LNCaP clone FGC (cell line): ENCODE results near the gene PYHIN1.

Experiments
- DNase-seq: peaks from one replicate; pipeline ENCODE4 v3.0.0-alpha.2; 2011; ENCODE audit warnings: low read depth
- H3K4me3 ChIP-seq: 2 replicates; pipeline ENCODE4 v1.5.1; 2011; ENCODE audit warnings: mild to moderate bottlenecking, low read depth, low read length, control low read depth
- TF ChIP-seq, protein P1 (sequence below): IDR thresholded peaks from 2 replicates; pipeline ENCODE4 v1.5.1; 2012; ENCODE audit warnings: mild to moderate bottlenecking; ENCODE audit not compliant: control insufficient read depth, insufficient read depth; ENCODE audit errors: extremely low read depth

PYHIN1 gene

GRCh38 chr1:158931055-158931737 lies at the start of gene PYHIN1:
Gene PYHIN1, plus strand, starts transcription at chr1:158931552. Its CDS starts 5,359 bp downstream, at chr1:158936911.
- H3K4me3 ChIP-seq: no peak within 1 kb of the TSS
- TF ChIP-seq, protein P1, sequence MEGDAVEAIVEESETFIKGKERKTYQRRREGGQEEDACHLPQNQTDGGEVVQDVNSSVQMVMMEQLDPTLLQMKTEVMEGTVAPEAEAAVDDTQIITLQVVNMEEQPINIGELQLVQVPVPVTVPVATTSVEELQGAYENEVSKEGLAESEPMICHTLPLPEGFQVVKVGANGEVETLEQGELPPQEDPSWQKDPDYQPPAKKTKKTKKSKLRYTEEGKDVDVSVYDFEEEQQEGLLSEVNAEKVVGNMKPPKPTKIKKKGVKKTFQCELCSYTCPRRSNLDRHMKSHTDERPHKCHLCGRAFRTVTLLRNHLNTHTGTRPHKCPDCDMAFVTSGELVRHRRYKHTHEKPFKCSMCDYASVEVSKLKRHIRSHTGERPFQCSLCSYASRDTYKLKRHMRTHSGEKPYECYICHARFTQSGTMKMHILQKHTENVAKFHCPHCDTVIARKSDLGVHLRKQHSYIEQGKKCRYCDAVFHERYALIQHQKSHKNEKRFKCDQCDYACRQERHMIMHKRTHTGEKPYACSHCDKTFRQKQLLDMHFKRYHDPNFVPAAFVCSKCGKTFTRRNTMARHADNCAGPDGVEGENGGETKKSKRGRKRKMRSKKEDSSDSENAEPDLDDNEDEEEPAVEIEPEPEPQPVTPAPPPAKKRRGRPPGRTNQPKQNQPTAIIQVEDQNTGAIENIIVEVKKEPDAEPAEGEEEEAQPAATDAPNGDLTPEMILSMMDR: no peak
- no peak for DNase-seq

GRCh38 chr1:158893654-158894053 lies 37.7 kb upstream of the PYHIN1 start:
- TF ChIP-seq, protein P1: no peak
- H3K4me3 ChIP-seq: no peak overlapping the region
- no peak for DNase-seq

GRCh38 chr1:158898722-158899121 lies 32.6 kb upstream of the PYHIN1 start:
- TF ChIP-seq, protein P1: no peak
- H3K4me3 ChIP-seq: no peak overlapping the region

GRCh38 chr1:158901623-158902022 lies 29.7 kb upstream of the PYHIN1 start:
- no peak for DNase-seq
- TF ChIP-seq, protein P1: no peak
- H3K4me3 ChIP-seq: no peak overlapping the region

More at GRCh38 chr1:158898722-158899121, 32.6 kb upstream of the PYHIN1 start:
- DNase-seq: no peak

GRCh38 chr1:158916085-158916484 lies 15.3 kb upstream of the PYHIN1 start:
- no peak overlapping the region for H3K4me3 ChIP-seq
- TF ChIP-seq, protein P1: no peak
- no peak for DNase-seq

- TF ChIP-seq, protein P1: no peak
- no peak overlapping the region for H3K4me3 ChIP-seq
- DNase-seq: no peak
These were observed 6.7 kb upstream of the PYHIN1 start for GRCh38 chr1:158924677-158925076.

GRCh38 chr1:158930504-158930903 lies 848 bp upstream of the PYHIN1 start:
- TF ChIP-seq, protein P1: no peak
- DNase-seq: no peak
- no peak overlapping the region for H3K4me3 ChIP-seq
